D341Med (cell line): ENCODE measurements around the gene MALRD1.

Experiments
- DNase-seq: peaks from one replicate; pipeline ENCODE4 v3.0.0; 2012; ENCODE audit warnings: low spot score

MALRD1 gene

DNA sequence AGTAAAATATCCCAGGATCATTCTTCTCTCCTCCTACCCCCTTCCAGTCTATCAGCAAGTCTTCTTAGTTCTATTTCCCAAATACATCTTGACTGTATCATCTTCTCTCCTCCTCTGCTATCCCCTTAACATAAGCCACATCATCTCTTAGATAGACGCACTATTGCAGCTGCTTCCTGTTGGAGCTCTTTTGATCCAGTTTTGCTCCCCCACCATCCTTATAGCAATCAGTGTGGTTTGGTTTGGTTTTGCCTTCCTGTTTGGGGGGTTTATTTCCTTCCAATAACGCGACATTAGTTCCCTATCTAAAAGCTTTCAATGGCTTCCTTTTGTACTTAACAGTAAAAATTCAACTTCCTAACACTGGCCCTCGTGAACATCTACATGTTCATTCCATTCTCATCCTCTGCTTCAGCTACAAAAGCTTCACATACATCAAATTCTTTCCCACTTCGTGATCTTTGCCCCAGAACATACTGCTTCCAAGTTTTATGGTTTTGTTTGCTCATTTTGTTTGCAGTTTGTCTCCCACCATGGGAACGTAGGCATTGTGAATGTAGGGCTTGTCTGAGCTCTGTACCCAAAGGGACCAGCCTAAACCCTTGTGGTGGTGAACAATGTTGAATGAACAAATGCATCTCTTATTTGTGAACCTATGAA is 734.0 kb downstream of the MALRD1 start:
- no peak for DNase-seq

DNA sequence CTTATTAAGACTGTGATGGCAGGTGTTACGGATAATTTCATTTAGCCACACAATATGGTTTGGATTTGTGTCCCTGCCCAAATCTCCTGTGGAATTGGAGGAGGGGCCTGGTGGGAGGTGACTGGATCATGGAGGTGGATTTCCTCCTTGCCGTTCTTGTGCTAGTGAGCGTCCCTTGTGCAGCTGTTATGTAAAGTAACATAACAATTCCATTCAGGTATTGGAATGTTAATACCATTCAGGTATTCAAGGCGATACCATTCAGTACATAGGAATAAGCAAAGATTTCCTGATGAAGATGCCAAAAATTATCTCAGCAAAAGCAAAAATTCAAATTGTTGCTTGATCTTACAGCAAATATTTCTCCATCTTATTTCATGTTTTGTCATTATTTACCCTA is 735.1 kb downstream of the MALRD1 start:
- no peak for DNase-seq
